ENCODE measurements around the gene LKAAEAR1. TPM values are rescaled to one million over a fixed set of nuclear protein-coding genes. Genes with fewer than 3 reads are reported as not detected.

The LKAAEAR1 gene
- total RNA-seq, 1 experiment from 2014 or later = 1.7 TPM

GRCh38 chr20:64074184-64074789, 9.9 kb downstream of the LKAAEAR1 start:
- ATAC-seq (no peak), DNase-seq (ENCODE audit: low spot score) (no peak)
- no peaks in the 10 kb centered on the region for H3K36me3 Mint-ChIP-seq
- ChIA-PET CTCF (interaction anchor here (0.9 to 1.2 kb wide), 2 partner anchors 28 to 46 kb away, joined by 3 to 4 read pairs; no protein-coding TSS in a partner anchor), POLR2A (no interaction called here)
- no peak overlapping the region for H3K4me3 Mint-ChIP-seq
- no peaks in the 10 kb centered on the region for H3K9me3 Mint-ChIP-seq
- no peaks in the 10 kb centered on the region; the same call in 1 of the 2 replicates for H3K27me3 Mint-ChIP-seq (ENCODE audit: low read depth)
- H3K4me1 Mint-ChIP-seq = peaks cover 9% of the 10 kb centered on the region
- no peak overlapping the region for H3K27ac Mint-ChIP-seq
- TF ChIP-seq IRF1 (CRISPR knock-in tag; IDR thresholded peaks at IDR 0.05) (no peak), ZNF281 (CRISPR knock-in tag; IDR thresholded peaks at IDR 0.05) (no peak), IRF2 (CRISPR knock-in tag; IDR thresholded peaks at IDR 0.05; ENCODE audit: borderline replicate concordance, low read depth) (no peak), CDX4 (CRISPR knock-in tag; IDR thresholded peaks at IDR 0.05; ENCODE audit: borderline replicate concordance) (no peak), PRDM15 (CRISPR knock-in tag; IDR thresholded peaks at IDR 0.05) (no peak), EMX1 (CRISPR knock-in tag; IDR thresholded peaks at IDR 0.05) (no peak), CREB1 (CRISPR knock-in tag; IDR thresholded peaks at IDR 0.05) (no peak), PRRX2 (CRISPR knock-in tag; IDR thresholded peaks at IDR 0.05) (no peak), E2F1 (CRISPR knock-in tag; IDR thresholded peaks at IDR 0.05) (no peak), AFF4 (CRISPR knock-in tag; IDR thresholded peaks at IDR 0.05; ENCODE audit: borderline replicate concordance) (no peak), AR (CRISPR knock-in tag; IDR thresholded peaks at IDR 0.05) (no peak)

Measured in WTC11 (cell line).